Loucy (cell line): ENCODE results near the gene GDPD1.

Experiments used
- EZH2phosphoT487 ChIP-seq: fragments of 200-600 bp; IDR thresholded peaks from 2 replicates; pipeline ENCODE4 v1.6.1; 2018; ENCODE audit warnings: antibody characterized with exemption, mild to moderate bottlenecking, moderate library complexity, borderline replicate concordance
- TF ChIP-seq, protein P1 (sequence below): fragments of 200-600 bp; sonication (generic); conservative IDR thresholded peaks from 2 replicates; pipeline ENCODE4 v1.5.1; 2014; ENCODE audit warnings: mild to moderate bottlenecking, antibody characterized with exemption, low read length

DNA sequence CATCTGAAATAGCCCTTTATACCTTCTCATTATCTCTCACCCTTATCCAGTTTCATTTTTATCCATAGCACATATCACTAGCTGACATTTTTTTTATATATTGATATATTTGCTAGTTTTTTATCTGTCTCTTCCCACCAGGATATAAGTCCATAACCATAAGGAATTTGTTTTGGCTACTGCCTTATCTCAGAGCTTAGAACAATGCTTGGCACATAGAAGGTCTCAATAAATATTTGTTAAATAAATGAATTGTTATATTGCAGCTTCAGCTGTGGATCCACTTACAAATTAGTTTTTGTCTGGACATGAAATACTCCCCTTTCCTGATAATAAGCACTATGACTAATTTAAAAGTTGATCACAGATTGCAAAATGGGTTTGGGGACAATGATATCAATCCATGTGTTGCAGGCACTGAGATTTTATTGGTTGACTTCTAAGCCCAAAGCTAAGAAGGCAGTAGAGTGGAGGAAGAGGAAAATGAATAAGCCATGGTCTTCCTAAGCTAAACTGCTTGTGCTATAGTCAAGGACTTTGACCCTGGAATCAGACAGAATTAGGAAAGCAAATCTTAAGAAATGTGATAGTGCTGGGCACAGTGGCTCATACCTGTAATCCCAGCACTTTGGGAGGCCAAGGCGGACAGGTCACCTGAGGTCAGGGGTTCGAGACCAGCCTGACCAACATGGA is 79.2 kb downstream of the GDPD1 start:
- TF ChIP-seq, protein P1, sequence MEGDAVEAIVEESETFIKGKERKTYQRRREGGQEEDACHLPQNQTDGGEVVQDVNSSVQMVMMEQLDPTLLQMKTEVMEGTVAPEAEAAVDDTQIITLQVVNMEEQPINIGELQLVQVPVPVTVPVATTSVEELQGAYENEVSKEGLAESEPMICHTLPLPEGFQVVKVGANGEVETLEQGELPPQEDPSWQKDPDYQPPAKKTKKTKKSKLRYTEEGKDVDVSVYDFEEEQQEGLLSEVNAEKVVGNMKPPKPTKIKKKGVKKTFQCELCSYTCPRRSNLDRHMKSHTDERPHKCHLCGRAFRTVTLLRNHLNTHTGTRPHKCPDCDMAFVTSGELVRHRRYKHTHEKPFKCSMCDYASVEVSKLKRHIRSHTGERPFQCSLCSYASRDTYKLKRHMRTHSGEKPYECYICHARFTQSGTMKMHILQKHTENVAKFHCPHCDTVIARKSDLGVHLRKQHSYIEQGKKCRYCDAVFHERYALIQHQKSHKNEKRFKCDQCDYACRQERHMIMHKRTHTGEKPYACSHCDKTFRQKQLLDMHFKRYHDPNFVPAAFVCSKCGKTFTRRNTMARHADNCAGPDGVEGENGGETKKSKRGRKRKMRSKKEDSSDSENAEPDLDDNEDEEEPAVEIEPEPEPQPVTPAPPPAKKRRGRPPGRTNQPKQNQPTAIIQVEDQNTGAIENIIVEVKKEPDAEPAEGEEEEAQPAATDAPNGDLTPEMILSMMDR = no peak
- no peak for TF ChIP-seq EZH2phosphoT487
